ENCODE results near the gene ANO9.

DNA sequence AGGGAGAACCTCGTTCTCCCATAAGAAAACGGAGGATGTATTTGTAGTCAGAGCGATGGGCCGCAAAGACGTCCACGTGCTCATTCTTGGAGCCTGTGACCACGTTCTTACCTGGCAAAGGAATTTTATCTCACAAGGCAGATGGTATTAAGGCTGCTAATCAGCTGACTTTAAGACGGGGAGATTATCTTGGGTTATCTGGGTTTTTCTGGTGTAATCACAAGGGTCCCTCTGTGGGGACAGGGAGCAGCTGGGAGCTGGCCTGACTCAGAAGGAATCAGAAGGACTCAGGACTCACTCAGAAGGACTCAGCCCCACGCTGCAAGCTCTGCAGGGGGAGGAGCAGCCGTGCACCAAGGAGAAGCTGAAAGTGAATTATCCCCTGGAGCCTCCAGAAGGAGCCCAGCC lies 19.6 kb downstream of the ANO9 start:
- TF ChIP-seq POLR2AphosphoS5 (IDR thresholded peaks at IDR 0.05) (no peak), POLR2A (IDR thresholded peaks at IDR 0.05; ENCODE audit: low read depth) (no peak)

Measured in esophagus muscularis mucosa (tissue), 2 donors.